ELR (cell line): Measurements from ENCODE around the gene POLE.

Experiments
- DNase-seq: peaks from one replicate; pipeline ENCODE4 v3.0.0-alpha.2; 2015; ENCODE audit warnings: low read depth

POLE gene

GRCh38 chr12:132597333-132598316, 89.5 kb downstream of the POLE start:
- peak; percentile 60 for DNase-seq

DNA sequence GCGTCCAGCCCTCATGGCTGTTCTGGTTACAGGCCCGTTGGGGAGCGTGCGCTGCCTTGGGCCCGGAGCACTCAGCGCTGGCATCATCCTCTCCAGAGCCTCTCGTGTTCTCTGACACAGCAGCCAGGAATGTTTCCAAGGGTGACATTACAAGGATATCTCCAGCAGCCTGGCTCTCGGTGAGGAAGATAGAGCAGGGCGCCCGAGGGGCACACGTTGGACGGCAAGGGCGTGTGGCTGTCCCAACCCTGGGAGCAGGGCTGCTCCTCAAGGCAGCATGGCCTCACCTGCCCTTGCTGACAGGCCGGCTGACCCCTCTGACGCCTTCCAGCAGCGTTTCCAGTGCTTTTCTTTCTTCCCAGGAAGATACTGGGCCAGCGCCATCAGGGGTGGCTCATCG, 91.1 kb downstream of the POLE start:
- peak; percentile 65 for DNase-seq

DNA sequence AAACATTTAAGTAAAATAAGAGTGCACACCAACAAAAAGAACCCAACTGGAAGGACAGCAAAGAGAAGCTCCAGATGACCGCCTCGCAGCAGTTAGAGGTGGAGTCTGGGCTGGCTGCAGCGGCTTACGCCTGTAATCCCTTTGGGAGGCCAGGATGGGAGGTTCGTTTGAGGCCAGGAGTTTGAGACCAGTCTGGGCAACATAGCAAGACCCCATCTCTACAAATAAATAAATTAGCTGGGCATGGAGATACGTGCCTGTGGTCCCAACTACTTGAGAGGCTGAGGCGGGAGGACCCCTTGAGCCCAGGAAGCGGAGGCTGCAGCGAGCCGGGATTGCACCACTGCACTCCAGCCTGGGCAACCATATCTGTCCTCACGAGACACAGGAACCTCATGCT, 92.0 kb downstream of the POLE start:
- no peak for DNase-seq

- DNase-seq = peak; percentile 92
These were observed 93.2 kb downstream of the POLE start for GRCh38 chr12:132593938-132594358.

DNA sequence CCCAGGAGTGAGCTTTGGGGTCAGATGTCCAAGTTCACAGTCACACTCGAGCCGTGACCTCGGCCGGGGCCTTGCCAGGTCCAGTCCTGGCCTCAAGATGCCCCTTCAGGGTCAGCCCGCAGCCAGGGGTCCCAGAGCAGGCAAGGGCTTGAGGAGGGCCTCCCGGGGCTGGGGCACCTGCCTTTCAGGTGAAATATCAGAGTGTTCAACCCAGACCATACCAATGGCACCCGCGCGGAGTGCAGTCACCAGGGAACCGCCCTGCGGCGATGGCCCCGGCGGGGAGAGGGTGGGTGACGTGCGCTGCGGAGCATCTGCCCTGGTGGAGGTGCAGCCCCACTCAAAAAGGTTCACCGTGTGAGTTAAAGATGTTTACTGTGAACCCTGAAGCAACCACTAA, 93.6 kb downstream of the POLE start:
- DNase-seq = no peak

DNA sequence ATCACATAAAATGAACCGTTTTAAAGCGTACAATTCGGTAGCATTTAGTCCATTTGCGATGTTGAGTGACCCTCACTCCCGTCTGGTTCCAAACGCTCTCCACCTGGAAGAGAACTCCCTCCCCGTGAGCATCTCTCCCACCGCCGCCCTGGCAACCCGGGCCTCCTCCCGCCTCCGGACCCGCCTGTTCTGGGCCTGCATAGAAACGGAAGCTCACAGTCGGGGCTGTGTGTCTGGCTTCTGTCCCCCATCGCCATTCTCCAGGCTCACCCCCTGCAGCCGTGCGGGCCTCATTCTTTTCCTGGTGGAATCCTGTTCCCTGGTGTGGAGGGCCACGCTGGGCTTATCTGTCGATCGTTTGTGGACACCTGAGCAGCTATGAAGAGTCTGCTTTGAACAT, 94.1 kb downstream of the POLE start:
- no peak for DNase-seq

GRCh38 chr12:132592282-132592970, 94.7 kb downstream of the POLE start:
- no peak for DNase-seq

DNA sequence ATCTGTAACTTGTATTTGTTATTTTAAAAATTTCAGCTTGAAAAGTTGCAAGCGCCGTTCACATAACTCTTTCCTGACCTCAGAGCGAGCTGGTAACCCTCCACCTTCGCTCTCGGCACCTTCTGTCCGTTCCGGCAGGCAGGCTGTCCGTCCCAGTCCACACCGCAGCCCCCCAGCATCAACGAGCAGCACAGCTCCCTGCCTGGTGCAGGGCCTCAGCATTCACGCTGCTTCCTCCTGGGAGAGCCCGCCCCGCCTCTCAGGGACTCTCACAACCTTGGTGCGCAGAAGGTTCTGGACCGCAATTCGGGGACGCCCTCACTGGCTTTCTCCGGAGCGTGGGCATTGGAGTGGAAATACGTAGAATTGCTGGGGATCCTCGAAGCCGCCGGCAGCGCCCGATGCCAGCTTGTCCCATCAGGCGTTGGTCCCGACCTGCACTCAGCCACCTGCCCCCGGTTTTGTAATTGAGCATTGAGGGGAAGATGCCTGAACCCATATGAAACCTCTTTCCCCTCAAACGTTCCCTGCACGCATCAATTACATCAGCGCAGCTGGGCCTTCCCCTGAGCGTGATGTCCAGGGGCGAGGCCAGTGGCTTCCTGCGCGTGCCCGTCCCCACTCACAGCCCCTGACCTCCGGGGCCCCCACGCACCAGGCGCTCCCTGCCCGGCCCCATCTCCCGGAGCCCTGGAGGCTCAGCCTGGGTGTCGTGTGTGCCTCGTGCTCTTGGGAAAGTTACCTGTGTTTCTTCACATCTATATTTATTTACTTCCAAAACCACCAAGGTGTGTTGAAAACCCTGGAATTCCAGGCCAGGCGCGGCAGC, 95.8 kb downstream of the POLE start:
- no peak for DNase-seq

- peak; percentile 24 for DNase-seq
These were observed 98.1 kb downstream of the POLE start for GRCh38 chr12:132588821-132589669.

DNA sequence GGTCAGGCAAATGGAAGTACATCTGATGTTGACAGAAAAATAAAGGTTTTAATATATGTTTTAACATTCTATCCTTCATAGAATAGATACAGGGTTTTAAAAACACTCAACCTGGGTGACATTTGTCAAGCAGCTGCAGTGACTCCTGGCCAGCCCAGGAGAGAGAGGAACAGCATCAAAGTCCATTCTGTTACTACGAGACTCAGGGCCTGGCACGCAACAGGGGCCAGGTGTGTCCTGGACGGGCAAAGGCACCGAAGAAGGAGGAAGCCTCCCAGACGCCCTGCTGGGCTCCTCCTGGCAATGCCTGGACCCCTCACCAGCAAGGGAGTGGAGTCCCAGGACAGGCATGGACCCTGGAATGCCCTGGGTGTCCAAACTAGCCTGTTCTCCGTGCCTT, 98.8 kb downstream of the POLE start:
- no peak for DNase-seq

DNA sequence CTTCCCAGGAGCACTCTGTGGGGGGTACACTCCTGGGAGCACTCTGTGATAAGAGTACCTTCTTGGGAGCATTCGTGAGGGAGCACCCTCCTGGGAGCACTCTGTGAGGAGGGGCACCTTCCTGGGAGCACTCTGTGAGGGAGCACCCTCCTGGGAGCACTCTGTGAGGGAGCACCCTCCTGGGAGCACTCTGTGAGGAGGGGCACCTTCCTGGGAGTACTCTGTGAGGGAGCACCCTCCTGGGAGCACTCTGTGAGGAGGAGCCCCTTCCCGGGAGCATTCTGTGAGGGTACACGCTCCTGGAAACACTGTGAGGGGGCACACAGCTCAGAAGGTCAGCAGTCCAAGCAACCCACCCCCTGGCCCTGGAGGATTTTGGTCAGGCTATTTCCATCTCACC, 99.4 kb downstream of the POLE start:
- no peak for DNase-seq

DNA sequence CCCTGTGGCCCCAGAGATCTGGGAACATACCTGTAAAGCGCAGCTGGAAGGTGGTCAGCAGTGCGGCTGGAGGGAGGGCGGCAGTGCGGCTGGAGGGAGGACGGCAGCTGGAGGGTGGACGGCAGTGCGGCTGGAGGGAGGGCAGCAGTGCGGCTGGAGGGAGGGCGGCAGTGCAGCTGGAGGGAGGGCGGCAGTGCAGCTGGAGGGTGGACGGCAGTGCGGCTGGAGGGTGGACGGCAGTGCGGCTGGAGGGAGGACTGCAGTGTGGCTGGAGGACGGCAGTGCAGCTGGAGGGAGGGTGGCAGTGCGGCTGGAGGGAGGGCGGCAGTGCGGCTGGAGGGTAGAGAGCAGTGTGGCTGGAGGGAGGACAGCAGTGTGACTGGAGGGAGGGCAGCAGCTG, 100.2 kb downstream of the POLE start:
- no peak for DNase-seq

DNA sequence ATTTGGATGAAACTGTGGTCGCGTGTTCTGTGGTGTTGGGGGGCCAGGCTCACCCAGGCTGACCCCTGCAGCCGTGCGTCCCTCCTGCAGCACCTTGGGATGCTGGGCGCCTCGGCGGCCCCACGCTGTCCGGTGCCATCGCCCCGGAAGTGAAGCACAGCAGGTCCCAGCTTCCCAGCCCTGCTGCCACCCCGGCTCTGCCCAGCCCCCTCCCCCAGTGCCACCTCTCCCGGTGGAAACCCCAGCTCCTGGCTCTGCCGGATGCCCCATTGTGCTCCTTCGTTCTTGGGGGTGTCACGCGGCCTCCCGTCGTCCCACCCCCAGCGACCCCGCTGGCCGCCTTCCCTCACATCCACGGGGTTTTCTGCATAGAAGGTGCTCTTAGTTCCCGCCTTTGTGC, 102.0 kb downstream of the POLE start:
- DNase-seq = no peak

DNA sequence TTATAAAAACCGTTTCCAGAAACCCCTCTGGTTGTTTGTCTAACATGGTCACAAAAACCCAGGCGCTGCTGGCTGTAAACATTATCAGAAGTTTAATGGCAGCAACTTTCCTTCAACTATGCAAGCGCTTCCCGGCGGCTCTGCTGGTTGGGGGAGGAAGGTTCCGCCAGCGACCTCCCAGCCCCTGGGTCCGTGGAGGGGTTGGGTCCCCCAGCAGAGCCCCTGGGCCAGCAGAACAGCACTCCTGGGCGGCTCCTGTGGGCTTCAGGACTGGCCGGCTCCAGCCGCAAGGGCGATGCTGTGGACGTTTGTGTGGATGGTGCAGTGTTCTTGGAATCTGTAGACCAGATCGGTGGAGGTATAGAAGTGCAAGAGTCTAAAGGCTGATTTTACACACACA, 102.7 kb downstream of the POLE start:
- no peak for DNase-seq

- DNase-seq = no peak
These were observed 103.4 kb downstream of the POLE start for GRCh38 chr12:132583736-132584135.

DNA sequence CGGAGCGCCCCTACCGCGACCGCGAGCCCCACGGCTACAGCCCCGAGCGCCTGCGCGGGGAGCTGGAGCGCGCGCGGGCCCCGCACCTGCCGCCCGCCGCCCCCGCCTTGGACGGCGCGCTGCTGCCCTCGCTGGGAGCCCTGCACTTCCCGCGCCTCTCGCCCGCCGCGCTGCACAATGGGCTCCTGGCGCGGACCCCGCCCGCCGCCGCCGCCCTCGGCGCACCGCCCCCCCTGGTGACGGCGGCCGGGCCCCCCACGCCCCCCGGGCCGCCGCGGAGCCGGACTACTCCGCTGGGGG, 103.8 kb downstream of the POLE start:
- DNase-seq = no peak

- no peak for DNase-seq
These were observed 104.3 kb downstream of the POLE start for GRCh38 chr12:132582582-132583410.

DNA sequence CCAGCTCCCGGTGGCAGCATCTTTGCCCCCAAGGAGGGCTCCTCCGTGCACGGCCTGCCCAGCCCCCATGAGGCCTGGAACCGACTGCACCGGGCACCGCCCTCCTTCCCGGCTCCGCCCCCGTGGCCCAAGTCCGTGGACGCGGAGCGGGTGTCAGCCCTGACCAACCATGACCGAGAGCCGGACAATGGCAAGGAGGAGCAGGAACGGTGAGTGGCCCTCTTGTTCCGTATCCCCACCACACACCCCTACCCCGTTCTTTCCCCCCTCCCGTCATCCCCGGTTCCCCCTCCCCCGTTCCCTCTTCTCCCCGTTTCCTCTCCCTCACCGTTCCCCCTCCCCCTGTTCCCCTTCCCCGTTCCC, 105.1 kb downstream of the POLE start:
- no peak for DNase-seq

GRCh38 chr12:132581348-132582057, 105.6 kb downstream of the POLE start:
- no peak for DNase-seq

GRCh38 chr12:132580701-132581292, 106.3 kb downstream of the POLE start:
- DNase-seq = no peak
